HG03565 (cell line): ENCODE results near the gene HESX1.

Source experiments
- ATAC-seq: cut with Tn5 transposase; IDR thresholded peaks from one replicate; pipeline ENCODE4 v1.9.1; 2021; ENCODE audit warnings: mild to moderate bottlenecking, moderate library complexity; ENCODE audit not compliant: unreplicated experiment

HESX1 gene

DNA sequence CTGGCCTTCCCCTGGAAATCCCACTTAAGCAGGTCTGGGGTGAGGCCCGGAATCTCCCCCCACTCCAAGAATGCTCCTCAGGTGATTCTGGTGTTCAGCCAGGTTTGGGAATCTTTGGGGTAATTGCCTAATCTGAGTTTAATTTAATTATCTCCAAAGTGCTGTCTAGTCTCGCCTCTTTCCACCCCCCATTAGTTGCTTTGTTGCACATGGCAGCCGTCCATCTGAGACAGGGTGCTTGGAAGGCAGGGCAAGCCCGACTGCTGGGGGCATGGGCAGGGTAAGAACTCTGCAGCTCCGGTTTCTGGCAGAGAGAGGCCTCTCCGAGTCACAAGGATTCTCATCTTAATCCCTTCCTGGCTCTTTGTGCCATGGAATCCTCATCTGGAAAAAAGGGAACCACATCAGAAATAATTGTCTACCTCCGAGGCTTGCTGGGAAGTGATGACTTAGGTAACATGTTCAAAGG, 49.6 kb downstream of the HESX1 start:
- no peak for ATAC-seq
